ENCODE results near the gene ADGRL4.

- TF ChIP-seq CTCF (tag by site-specific recombination; IDR thresholded peaks at IDR 0.05) = no peak
- TF ChIP-seq ZFHX2 (tag by site-specific recombination; conservative IDR thresholded peaks at IDR 0.05) = no peak
- TF ChIP-seq ZNF274 (IDR thresholded peaks at IDR 0.05; ENCODE audit: low read length) = no peak
- no peak for TF ChIP-seq ZNF274 (tag by site-specific recombination; IDR thresholded peaks at IDR 0.05; ENCODE audit: borderline replicate concordance)
- TF ChIP-seq ZBTB7A (tag by site-specific recombination; IDR thresholded peaks at IDR 0.05; ENCODE audit: low read depth) = no peak
Observed at GRCh38 chr1:78902641-78903040, 103.9 kb downstream of the ADGRL4 start.
